OCI-LY7 (cell line): ENCODE data around the gene LRRC75A.

ENCODE experiments used
- CTCF ChIP-seq: fragments of 200-600 bp; sonication (generic); conservative IDR thresholded peaks from 2 replicates; pipeline ENCODE4 v1.5.1; 2014; ENCODE audit warnings: mild to moderate bottlenecking, antibody characterized with exemption, low read length, moderate library complexity, mixed read lengths
- EZH2phosphoT487 ChIP-seq: fragments of 200-600 bp; sonication (generic); IDR thresholded peaks from 2 replicates; pipeline ENCODE4 v1.6.1; 2018; ENCODE audit warnings: low read depth, borderline replicate concordance, mild to moderate bottlenecking, mixed run types, antibody characterized with exemption, low read length, moderate library complexity, mixed read lengths

DNA sequence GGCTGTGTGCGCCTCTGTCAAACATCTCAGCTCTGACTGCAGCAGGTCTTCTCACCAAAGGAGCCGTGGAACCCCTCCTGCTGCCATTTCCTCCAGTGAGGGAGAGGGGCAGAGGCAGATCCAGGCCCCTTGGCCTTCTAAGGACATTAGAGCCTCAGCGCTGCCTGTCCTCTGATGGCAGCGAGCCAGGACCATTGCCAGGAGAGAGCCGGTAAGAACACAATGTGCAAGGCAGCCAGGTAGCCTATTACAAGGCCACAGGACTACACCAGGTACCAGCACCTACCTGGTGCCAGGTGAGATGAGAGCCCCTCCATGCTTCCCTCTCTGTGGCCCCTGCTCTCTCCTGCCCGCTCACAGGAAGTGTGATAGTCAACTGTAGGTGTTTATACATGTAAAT, 11.0 kb downstream of the LRRC75A start:
- TF ChIP-seq CTCF = no peak
- no peak for TF ChIP-seq EZH2phosphoT487
